Measurements from ENCODE around the gene CELF5. TPM values are rescaled to one million over a fixed set of nuclear protein-coding genes. Genes with fewer than 3 reads are reported as not detected.
"Not testable (repeated sequence)": the region's sequence is repeated elsewhere in the genome, so short reads cannot be mapped to it uniquely, and the experiment has no call there.

The CELF5 gene
- total RNA-seq, 4 donors from 2014 or later, result not detected

- intact Hi-C loops (cut with DNase I; ENCODE audit: low total_unique reads), result no loop called here
- H3K4me1 ChIP-seq, result peaks cover 35 to 39% of the 10 kb centered on the region in 2 donors
- DNase-seq, result no peak
Observed at GRCh38 chr19:3340340-3340739, 115.9 kb downstream of the CELF5 start.

GRCh38 chr19:3342246-3342645 lies 117.8 kb downstream of the CELF5 start:
- peaks cover 26 to 31% of the 10 kb centered on the region in 2 donors for H3K4me1 ChIP-seq
- no peaks in the 10 kb centered on the region for H3K27me3 ChIP-seq
- H3K9me3 ChIP-seq, result no peaks in the 10 kb centered on the region
- ATAC-seq (no peak), DNase-seq (no peak)
- no peak for TF ChIP-seq POLR2A (IDR thresholded peaks at IDR 0.05)
- TF ChIP-seq, protein P1, sequence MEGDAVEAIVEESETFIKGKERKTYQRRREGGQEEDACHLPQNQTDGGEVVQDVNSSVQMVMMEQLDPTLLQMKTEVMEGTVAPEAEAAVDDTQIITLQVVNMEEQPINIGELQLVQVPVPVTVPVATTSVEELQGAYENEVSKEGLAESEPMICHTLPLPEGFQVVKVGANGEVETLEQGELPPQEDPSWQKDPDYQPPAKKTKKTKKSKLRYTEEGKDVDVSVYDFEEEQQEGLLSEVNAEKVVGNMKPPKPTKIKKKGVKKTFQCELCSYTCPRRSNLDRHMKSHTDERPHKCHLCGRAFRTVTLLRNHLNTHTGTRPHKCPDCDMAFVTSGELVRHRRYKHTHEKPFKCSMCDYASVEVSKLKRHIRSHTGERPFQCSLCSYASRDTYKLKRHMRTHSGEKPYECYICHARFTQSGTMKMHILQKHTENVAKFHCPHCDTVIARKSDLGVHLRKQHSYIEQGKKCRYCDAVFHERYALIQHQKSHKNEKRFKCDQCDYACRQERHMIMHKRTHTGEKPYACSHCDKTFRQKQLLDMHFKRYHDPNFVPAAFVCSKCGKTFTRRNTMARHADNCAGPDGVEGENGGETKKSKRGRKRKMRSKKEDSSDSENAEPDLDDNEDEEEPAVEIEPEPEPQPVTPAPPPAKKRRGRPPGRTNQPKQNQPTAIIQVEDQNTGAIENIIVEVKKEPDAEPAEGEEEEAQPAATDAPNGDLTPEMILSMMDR (IDR thresholded peaks at IDR 0.05 in 4 of 5, conservative IDR thresholded peaks at IDR 0.05 in 1 of 5), result no peak
- H3K27ac ChIP-seq, result no peak overlapping the region
- intact Hi-C loops (cut with DNase I; ENCODE audit: low total_unique reads), result no loop called here
- no peaks in the 10 kb centered on the region for H3K36me3 ChIP-seq
- in situ Hi-C loops (cut with MboI; ENCODE audit: low sequenced_read_pairs in 4 of 4), result loop anchor here in 1 of 4 donors (5.0 kb wide), 1 partner anchor 90 kb away; no protein-coding TSS in a partner anchor
- no peak overlapping the region for H3K4me3 ChIP-seq

More at GRCh38 chr19:3340340-3340739, 115.9 kb downstream of the CELF5 start:
- ATAC-seq, result no peak
- TF ChIP-seq, protein P1 (IDR thresholded peaks at IDR 0.05 in 4 of 5, conservative IDR thresholded peaks at IDR 0.05 in 1 of 5), result no peak
- no peak for TF ChIP-seq POLR2A (IDR thresholded peaks at IDR 0.05)
- Histone ChIP-seq H3K36me3 (no peaks in the 10 kb centered on the region), H3K4me3 (no peak overlapping the region), H3K27ac (no peak overlapping the region), H3K9me3 (no peaks in the 10 kb centered on the region), H3K27me3 (no peaks in the 10 kb centered on the region)
- in situ Hi-C loops (cut with MboI; ENCODE audit: low sequenced_read_pairs in 4 of 4), result loop anchor here in 1 of 4 donors (5.0 kb wide), 1 partner anchor 92 kb away; no protein-coding TSS in a partner anchor

DNA sequence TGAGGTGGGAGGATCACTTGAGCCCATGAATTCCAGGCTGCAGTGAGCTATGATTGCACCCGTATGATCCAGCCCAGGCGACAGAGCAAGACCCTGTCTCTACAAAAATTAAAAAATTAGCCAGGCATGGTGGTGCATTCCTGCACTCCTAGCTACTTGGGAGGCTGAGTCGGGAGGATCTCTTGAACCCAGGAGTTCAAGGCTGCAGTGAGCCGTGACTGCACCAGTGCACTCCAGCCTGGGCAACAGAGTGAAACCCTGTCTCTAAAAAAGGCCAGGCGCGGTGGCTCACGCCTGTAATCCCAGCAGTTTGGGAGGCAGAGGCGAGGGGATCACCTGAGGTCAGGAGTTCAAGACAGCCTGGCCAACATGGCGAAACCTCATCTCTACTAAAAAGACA lies 118.5 kb downstream of the CELF5 start:
- in situ Hi-C loops (cut with MboI; ENCODE audit: low sequenced_read_pairs in 4 of 4), result loop anchor here in 1 of 4 donors (5.0 kb wide), 1 partner anchor 89 kb away; no protein-coding TSS in a partner anchor
- H3K27me3 ChIP-seq; H3K9me3 ChIP-seq; H3K36me3 ChIP-seq; intact Hi-C loops (cut with DNase I; ENCODE audit: low total_unique reads); H3K4me3 ChIP-seq; DNase-seq; ATAC-seq: not testable (repeated sequence)
- peaks cover 20 to 26% of the 10 kb centered on the region in 2 donors for H3K4me1 ChIP-seq
- H3K27ac ChIP-seq, result peak overlapping the region; percentile 66 to 77 (median 72)

DNA sequence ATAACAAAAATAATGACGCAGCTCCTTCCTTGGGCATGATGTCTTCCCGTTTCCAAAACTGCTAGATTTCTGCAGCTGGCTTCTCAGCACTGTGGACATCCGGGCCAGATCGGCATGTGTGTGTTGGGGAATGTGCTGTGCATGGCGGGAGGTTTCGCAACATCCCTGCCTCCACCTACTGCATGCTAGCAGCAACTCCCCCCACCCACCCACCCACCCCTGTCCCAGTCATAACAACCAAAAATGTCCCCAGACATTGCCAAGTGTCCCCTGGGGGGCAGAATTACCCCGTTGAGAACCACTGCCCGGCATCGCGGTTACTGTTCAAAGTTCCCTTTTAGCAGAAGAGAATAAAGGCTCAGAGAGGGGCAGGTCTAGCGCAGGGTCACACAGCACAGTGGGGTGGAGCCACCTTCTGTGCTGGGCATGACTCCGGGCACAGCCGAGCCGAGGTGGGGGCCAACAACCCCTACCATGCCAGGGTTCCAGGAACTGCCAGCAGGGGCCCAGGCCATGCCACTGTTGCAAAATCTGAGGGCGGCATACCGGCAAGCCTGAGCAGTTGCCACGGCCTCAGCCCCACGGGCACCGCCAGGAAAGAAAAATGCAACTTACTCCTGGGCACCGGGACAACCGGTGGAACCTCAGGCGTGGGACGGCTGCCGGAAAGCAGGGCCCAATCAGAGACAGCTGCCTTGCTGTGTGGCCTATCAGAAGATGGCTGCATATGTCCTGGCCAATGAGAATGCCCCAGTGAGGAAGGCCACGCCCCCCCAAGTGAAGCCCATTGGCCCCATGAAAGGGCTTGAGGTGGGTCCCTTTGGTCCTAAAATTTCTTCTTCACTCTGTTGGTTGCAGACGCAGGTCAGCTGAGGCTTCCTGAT lies 119.4 kb downstream of the CELF5 start:
- H3K27me3 ChIP-seq, result no peaks in the 10 kb centered on the region
- no peaks in the 10 kb centered on the region for H3K36me3 ChIP-seq
- peak; percentile 74 to 90 for DNase-seq
- peak overlapping the region in 3 of 4 donors; percentile 35 to 39 (median 35) for H3K4me3 ChIP-seq
- intact Hi-C loops (cut with DNase I; ENCODE audit: low total_unique reads) (no loop called here), in situ Hi-C loops (cut with MboI; ENCODE audit: low sequenced_read_pairs in 4 of 4) (loop anchor here in 1 of 4 donors (5.0 kb wide), 1 partner anchor 88 kb away; no protein-coding TSS in a partner anchor)
- H3K9me3 ChIP-seq, result no peaks in the 10 kb centered on the region
- TF ChIP-seq POLR2A (IDR thresholded peaks at IDR 0.05), result peak in 1 of 2 donors; percentile 9
- TF ChIP-seq, protein P1 (IDR thresholded peaks at IDR 0.05 in 4 of 5, conservative IDR thresholded peaks at IDR 0.05 in 1 of 5), result peak in 3 of 5 experiments; percentile 26 to 41 (median 32)
- peaks cover 15 to 23% of the 10 kb centered on the region in 2 donors for H3K4me1 ChIP-seq
- ATAC-seq, result peak; percentile 82 to 87
- H3K27ac ChIP-seq, result peak overlapping the region; percentile 66 to 77 (median 72)

Data from gastrocnemius medialis (tissue), 4 donors.